HG03565 (cell line): Measurements from ENCODE around the gene GRIA4.
A peak's percentile ranks its signal among the peaks of the same experiment; 100 is the strongest.

Experiments used
- ATAC-seq: cut with Tn5 transposase; IDR thresholded peaks from one replicate; pipeline ENCODE4 v1.9.1; 2021; ENCODE audit warnings: mild to moderate bottlenecking, moderate library complexity; ENCODE audit not compliant: unreplicated experiment

The GRIA4 gene

DNA sequence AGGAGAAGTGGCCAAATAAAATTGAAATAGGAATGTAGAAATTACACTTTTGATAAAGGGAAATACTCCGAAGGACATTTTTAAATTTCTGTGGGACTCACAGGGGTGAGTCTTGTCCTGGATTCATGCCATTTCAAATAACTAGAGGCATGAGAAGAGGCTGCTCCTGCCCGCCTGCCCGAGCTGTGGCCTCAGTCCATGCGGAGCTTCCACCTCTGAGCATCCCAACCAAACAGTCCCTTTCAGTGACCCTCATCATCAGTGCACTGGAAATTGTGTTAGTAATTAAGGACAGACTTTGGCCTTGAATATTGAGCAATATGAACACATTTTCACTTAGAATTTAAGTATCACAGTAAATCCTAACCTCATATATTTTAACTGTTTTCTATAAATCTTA is 25.6 kb downstream of the GRIA4 start:
- ATAC-seq, result no peak

DNA sequence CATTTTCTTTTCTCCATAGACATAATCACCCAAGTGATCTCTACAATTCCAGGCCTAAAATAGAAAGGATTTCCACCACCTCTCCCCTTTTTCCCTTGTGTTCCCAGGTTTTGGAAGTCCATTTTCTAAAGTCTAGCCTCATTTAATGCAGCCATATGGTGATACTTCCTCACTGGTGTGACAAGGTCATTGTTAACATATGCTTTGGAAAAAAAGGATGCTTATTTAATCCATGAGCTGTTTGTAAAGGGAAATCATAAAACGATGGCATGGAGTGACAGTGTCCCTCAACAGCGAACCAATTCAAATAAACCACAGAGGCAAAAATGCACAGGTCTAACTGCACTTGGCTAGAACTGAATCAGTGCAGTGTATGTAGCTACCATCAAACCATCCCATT is 26.6 kb downstream of the GRIA4 start:
- no peak for ATAC-seq

GRCh38 chr11:105639527-105639926 is 29.7 kb downstream of the GRIA4 start:
- ATAC-seq, result no peak

GRCh38 chr11:105641433-105641832 is 31.6 kb downstream of the GRIA4 start:
- no peak for ATAC-seq

GRCh38 chr11:105642870-105643269 is 33.0 kb downstream of the GRIA4 start:
- ATAC-seq, result no peak

- ATAC-seq, result no peak
These were observed 35.1 kb downstream of the GRIA4 start for GRCh38 chr11:105644839-105645573.

DNA sequence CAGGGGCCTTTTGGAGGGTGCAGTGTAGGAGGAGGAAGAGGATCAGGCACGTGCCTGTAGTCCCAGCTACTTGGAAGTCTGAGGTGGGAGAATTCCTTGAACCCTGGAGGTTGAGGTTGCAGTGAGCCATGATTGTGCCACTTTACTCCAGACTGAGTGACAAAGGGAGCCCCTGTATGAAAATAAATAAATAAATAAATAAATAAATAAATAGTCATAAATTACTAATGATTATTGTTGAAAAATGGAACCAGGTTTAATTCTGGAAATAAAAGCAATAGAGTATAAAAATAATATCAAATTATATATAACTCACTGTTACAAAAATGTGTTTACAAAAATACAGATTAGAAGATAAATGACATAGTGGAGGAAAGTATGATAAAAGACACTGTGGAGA is 37.9 kb downstream of the GRIA4 start:
- no peak for ATAC-seq

DNA sequence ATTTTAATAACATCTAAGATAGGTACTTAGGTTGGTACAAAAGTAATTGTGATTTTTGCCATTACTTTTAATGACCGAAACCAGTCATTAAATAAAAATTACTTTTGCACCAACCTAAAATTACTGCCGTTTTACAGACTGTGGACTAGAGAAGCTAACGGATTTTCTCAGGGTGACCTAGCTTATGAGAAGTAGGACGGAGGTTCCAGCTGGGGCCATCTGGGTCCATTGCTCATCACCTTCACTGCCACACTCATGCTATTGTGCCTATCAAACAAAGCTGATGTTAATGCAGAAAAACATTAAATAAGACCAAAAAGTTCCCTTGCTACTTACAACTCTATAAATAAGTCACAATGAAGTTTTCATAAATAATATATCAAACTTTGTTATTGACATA is 38.9 kb downstream of the GRIA4 start:
- no peak for ATAC-seq

DNA sequence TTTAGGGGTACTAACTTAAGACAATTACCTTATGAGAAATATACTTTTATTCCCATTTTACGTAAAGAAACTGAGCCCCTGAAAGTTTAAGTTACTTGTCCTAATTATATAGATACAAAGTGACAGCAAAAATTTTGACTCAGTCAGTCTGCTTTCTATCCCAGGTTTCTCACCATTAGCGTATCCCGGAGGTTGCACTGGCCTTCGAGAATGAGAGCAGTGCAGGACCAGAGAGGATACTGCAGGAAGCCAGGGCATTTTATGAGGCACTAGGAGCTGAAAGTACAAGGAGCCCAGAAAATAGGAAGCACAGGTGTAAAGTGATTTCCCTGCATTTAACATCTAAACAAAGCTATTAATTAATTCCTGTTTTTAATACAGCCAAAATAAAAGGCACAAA is 55.4 kb downstream of the GRIA4 start:
- ATAC-seq, result no peak

GRCh38 chr11:105667441-105667840 is 57.6 kb downstream of the GRIA4 start:
- no peak for ATAC-seq

- ATAC-seq, result no peak
These were observed 60.9 kb downstream of the GRIA4 start for GRCh38 chr11:105670811-105671210.

GRCh38 chr11:105673089-105673488 is 63.2 kb downstream of the GRIA4 start:
- ATAC-seq, result no peak

DNA sequence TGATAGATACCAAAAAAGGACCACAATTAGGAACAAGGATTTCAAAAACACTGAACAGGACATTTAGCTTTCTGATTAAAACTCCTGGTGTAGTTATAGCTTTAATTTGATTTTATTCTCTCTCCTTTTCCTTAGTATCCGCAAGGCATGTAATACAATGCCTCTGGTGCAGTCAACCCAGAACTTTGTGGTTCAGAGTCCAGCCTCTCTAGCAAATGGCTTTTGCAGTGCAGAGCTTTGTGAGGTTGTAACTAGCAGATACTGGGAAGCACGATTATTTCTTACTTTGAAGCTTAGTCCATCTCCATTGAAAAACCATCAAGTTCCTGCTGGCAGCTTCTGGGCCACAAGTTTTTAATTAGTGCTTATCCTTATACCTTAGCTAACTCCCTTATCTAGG is 79.8 kb downstream of the GRIA4 start:
- ATAC-seq, result no peak

GRCh38 chr11:105690467-105690866 is 80.6 kb downstream of the GRIA4 start:
- ATAC-seq, result no peak

DNA sequence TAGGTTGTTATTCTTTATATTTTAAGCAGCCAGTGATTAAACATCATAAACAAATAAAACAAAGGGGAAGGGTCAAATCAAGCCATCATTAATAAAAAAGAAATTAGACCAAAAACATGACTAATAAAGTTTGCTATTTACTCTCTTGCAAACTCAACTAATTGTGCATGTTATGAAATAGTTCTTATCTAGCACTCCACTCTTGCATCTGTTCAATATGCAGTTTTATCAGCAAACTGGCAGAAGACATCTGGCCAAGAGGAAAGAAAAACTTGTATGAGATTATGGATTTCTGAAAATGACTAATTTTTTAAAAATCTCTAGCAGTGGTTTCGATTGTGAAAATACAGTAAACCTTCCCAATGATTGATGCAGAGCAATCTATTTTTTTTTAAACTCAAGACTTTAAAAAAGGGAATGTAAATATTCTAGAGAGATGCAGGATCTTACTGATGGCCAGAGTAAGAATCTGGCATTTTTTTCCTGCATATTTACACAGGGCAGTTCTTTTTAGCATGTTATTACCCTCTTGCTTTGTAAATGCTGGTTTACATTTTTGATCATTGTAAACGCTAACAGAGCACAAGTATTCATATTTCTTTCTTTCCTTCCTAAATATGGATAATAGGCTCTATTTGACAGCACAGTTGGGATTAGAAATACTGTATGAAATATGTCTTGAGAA is 83.3 kb downstream of the GRIA4 start:
- no peak for ATAC-seq

GRCh38 chr11:105696000-105696399 is 86.1 kb downstream of the GRIA4 start:
- ATAC-seq, result peak; percentile 56

- no peak for ATAC-seq
These were observed 87.4 kb downstream of the GRIA4 start for GRCh38 chr11:105697291-105697690.

GRCh38 chr11:105699203-105699602 is 89.3 kb downstream of the GRIA4 start:
- ATAC-seq, result peak; percentile 50

GRCh38 chr11:105700271-105700670 is 90.4 kb downstream of the GRIA4 start:
- no peak for ATAC-seq

GRCh38 chr11:105701098-105701497 is 91.2 kb downstream of the GRIA4 start:
- no peak for ATAC-seq

GRCh38 chr11:105705786-105706530 is 96.1 kb downstream of the GRIA4 start:
- no peak for ATAC-seq

GRCh38 chr11:105713106-105713505 is 103.2 kb downstream of the GRIA4 start:
- ATAC-seq, result no peak
